Activated T-helper 9 cell treated with anti-CD3 and anti-CD28 coated beads, Interleukin-2, amount 50 U/mL, for 16 hours (primary cell): Measurements from ENCODE around the gene POLR2B.
"Not testable (repeated sequence)": the region's sequence is repeated elsewhere in the genome, so short reads cannot be mapped to it uniquely, and the experiment has no call there.

Experiments used
- DNase-seq: peaks from one replicate; pipeline ENCODE4 v3.0.0-alpha.2; 2020; ENCODE audit warnings: low read depth

The POLR2B gene

DNA sequence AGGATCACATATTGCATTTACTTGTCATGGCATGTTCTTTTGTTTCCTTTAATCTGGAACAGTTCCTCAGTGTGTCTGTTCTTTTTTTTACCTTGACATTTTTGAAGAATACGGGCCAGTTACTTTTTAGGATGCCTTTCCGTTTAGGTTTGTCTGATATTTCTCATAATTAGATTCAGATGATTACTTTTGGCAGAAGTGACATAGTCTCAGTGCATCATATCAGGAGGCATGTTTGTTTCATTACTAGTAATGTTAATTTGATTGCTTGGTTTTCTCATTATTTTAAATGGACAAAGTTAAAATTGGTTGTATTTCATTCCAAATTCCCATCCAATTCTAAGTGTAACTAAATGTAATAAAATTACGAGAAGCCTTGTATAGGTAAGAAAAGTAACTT is 8.3 kb downstream of the POLR2B start:
- no peak for DNase-seq

DNA sequence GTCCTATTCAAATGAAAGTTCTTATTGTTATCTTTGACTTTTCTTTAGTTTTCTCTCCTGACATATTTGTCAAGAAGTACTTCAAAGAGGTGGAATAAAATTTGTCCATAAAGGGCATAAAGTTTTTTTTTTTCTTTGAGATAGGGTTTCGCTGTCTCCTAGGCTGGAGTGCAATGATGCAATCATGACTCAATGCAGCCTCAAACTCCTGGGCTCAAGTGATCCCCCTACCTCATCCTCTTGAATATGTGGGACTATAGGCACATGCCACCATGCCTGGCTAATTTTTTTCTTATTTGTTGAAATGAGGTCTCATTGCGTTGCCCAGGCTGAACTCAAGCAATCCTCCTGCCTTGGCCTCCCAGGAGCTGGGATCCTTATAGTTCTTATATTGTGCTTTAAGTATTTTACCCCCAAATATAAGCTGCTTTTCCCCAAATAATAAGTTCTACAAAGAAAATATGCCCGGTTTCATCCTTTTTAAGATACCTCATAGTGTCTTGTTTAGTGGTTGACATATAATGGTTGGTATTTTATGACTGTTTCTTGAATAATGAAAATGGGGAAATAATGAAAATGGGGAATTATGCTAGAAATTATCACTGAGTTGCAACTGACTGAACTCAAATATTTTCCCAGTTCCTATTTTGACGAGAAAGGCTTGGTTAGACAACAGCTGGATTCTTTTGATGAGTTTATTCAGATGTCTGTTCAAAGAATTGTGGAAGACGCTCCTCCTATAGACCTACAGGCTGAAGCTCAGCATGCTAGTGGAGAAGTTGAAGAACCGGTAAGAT is 11.6 kb downstream of the POLR2B start:
- DNase-seq, result no peak

DNA sequence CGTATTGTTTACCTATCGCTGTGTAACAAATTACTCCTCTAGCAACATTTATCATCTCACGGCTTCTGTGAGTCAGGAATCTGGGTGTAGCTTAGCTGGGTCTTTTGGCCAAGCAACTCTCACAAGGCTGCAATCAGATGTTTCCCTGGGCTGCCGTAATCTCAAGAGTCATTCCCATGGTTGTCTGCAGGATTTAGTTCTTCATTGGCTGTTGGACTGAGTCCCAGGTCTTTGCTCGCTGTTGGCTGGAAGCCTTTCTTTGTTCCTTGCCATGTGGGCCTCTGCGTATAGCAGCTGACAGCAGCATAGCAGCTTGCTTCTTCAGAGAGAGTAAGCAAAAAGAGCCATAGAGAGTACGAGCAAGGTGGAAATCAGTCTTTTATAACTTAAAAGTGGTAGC is 16.8 kb downstream of the POLR2B start:
- DNase-seq, result no peak

DNA sequence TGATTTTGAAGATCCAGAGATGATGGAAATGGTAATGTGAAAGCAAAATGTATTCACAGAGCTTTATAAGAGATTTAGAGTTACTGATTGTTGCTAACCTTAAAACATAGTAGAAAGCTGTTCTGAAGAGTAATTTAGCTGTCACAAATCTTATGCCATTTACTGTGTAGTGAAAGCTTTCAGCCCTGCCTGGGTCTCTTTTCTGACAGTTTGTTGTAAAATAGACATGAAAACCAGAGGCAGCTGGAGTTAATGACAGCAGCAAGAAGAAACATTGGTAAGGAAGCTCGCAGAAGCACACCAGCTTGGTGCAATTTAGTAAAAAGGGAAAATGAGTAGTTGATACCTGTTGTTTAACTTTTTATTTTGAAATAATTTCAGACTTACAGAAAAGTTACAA is 21.1 kb downstream of the POLR2B start:
- DNase-seq, result no peak

DNA sequence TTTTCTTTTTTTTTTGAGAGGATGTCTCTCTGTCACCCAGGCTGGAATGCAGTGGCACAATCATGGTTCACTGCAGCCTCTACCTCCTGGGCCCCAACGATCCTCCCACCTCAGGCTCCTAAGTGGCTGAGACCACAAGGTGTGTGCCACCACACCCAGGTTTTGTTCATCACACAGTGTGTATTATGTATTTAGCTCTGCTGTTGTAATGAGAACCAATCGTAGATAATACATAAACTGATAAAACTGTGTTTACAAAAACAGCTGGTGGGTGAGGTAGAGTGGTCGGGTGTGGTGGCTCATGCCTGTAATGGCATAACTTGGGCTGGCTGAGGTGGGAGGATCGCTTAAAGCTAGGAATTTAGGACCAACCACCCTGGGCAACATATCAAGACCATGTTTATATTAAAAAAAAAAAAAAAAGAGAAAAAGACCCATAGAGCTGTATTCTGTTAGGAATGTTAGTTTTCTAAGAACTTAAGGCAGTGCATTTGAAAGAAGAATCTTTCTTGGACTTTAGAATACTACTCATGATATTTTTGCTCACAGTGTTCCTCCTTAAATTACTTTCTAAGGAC is 34.9 kb downstream of the POLR2B start:
- no peak for DNase-seq

DNA sequence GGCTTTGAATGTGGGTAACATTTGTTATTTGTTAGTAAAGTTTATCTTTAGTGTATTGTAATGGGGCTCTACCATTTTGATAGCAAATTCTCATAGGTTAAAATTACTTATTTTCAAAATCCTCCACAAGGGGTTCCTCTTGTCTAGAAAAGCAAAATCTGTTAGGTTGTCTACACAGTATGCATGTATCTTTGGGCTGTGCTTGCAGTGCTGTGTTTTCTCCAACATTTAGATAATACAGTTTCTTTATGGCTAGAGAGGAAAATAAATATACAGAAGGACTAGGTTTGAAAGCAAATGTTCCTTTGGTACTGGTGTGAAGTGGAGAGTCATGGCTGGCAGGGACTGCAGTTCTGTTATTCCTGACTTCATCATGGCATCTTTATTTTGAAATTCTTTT is 40.3 kb downstream of the POLR2B start:
- no peak for DNase-seq

DNA sequence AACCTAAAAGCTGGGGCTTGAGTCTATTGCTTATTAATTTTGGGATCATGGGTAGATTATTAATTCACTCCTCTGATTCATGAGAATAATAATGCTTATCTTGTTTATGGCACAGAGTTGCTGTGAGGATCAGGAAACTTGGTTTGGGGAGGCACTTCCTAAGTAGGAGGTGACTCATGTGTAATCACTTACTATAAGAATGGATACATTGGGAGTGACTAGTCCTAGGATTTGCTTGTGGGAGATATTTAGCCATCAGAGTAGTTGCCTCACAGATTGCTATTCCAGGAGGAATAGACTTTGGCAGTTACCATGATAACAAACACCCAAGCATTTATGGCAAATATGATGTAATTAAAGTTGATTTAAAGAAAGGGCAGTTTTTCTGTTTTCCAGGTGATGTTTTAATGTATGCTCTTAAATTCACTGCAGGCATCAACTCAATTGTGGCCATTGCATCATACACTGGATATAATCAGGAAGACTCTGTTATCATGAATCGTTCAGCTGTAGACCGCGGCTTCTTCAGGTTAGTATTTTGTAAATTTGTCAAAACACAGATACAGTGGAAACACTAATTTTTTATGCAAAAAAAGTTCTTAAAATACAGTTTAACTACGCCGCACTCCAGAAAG is 41.9 kb downstream of the POLR2B start:
- no peak for DNase-seq

DNA sequence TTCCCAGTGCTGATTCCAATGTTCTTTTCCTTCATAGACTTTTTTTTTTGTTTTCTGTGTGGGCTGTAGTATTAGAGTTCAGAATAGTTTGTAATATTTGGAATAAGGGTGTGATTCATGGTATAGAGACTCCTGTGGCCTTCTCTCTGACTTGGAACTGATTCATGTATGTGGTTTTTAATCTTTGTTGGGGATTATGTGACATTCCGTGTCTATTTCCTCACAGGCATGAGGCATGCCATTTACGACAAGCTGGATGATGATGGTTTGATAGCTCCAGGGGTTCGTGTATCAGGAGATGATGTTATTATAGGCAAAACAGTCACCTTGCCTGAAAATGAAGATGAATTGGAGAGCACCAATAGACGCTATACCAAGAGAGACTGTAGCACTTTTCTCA is 44.4 kb downstream of the POLR2B start:
- DNase-seq, result no peak

DNA sequence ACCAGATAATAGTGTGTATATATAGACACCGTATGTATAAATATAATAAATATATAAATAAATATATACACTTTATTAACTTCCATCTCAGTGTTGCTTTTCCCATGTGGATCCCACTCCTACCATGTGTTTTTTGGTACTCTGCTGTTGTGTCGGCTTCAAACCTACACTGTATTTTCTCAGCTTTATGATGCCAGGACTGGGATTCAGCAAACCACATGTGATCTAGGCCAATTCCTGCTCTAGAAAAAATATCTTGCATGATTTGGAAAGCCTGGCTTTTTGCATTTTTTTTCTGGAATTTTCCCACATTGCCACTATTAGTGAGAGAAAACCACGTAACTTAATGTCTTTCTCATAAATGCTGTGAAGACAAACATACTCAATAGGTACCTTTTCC is 55.8 kb downstream of the POLR2B start:
- DNase-seq, result no peak

DNA sequence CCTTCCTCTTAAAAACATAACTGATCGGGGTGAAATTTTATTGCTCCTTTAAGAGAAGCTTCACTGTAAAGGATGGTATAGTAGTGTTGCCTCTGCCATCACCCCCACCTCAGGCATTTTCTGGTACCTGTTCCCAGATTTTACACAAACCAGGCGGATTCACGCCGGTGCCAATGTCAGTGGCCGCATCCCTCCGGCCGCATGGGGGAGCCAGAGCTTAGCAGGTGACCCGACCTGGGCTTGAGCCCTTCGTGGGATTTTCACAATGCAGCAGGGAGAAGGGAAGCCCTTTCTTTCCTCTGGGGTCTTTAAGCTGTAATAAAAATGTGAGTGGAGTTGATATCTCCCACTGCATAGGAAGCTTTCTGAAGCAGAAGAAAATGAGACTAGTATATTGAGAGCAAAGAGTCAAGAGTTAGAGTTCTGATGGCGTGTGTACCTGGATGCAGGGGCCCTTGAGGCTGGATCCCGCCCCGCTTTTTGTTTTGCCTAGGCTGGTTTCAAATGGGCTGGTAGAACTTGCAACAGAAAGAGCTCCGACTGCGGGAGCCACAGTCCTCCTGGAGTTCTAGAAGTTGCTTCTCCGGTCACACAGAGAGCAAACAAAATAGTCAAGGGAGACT is 59.4 kb downstream of the POLR2B start:
- DNase-seq, result no peak

DNA sequence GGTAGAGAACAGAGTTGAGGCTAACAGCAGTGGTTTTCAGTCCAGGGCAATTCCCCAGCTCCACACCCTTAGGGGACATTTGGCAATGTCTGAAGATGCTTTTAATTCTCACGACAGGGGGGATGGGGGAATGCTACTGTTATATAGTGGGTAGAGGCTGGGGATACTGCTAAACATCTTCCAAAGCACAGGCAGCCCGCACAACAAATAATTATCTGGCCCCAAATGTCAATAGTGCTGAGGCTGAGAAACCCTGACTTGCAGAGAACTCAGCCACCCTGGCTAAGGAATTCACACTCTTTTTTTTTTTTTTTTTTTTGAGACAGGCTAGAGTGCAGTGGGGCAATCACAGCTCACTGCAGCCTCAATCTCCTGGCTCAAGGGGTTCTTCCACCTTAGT is 60.6 kb downstream of the POLR2B start:
- no peak for DNase-seq

DNA sequence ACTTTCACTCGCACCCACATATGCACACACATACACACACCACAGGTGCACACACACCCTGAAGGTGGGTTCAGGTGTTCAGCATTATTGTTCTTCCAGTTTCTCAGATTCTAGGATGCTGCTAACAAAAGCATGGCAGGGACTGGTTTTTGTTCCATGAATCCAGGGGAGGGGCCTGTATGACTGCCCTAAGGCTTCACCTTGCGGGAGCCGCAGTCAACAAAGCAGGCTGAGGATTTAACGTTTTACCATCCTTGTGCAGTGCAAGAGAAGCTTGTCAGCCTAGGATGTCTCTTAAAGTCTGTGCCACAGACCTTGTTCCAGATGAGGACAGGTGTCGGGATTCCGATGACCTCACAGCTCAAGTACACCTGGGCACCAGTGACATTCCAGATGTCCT is 61.8 kb downstream of the POLR2B start:
- no peak for DNase-seq

DNA sequence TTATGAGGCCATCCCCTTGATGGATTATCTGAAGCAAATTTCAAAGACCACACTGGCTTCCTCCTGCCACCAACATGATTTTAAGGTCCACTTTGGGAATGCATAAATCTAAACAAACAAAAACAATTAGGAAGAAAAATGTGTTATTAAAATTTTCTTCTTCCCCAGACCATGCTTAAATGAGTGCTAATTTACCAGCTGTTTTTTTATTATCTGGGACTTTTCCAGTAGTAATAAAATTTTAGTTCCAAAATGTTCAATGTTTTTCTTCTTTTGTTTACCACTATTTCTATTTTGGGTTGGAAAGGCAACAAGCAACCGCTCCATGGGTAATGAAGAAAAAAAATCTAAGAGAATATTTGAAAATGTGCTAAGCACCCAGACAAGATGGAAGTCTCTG is 62.3 kb downstream of the POLR2B start:
- no peak for DNase-seq

DNA sequence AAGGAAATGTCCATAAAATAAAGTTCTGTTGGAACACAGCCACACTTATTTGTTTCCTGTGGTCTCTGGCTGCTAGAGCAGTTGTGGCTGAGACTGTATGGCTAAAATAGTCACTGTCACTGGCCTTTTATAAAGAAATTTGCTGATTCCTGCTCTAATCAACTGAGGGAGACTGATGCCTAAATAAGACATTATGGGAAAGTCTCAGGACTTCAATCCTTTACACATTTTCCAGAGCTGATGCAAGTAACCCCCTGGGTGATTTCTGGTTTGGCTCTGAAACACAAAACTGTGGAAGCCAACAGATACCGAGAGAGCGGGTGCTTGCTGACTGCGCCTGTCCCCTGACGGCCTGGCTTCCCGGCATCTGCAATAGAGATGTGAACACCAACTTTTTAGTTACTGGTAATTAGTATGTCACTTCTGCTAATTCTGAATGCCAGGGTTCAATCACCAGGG is 64.0 kb downstream of the POLR2B start:
- no peak for DNase-seq

DNA sequence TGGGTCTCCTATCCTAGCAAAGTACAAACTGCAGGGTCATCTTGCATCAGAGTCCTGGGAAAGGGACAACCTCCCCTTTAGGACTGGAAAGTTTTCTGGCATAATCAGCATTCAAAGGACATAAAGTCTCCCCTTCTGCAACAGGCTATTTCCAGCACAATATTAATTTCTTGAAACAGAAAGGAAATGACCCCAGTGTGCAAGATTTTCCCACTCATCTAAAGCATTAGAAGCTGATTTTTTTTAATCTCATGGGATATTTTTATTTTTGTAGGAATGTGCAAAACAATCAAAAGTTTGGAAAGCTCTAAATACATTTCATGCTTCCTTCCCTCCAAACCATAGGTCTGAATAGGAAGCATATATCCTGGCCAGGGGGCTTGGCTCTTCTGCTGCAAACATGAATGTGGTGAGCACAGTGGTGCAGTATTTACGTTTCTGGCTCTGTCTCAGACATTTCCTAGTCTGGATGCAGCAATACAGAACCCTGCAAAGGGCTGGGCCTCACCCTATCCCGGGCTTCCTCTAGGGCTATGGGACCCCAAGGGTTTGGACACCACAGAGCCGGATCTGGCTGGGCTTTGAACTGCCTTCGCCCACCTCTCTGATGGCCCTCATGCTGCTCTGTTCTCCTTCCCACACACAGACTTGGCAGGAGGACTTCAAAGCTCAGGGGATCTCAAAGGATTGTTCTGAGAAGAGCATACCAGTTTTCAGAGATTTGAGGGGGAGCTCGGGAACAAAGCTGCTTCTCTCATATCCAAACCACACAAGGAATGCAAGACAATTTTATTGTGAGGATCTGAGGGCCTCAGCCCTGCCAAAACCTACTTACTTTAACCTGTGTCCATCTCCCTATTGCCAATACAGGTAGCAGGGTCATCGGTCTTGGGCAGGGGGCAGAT is 64.9 kb downstream of the POLR2B start:
- no peak for DNase-seq

DNA sequence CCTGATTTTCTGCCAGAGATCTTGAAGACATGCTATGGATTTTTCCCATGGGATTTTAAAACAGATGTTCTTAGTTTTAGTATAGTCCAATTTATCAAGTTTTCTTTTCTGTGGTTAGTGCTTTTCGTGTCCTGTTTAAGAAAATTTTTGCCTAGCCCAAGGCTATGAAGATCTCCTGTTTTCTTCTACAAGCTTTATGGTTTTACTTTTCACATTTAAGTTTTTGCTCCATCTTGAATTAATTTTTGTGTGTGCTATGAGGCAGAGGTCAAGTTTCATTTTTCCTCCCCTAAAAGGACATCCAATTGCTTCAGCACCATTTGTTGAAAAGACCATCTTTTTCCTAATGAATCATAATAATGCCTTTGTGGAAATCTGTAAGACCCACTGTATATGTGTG is 65.6 kb downstream of the POLR2B start:
- DNase-seq, result no peak

DNA sequence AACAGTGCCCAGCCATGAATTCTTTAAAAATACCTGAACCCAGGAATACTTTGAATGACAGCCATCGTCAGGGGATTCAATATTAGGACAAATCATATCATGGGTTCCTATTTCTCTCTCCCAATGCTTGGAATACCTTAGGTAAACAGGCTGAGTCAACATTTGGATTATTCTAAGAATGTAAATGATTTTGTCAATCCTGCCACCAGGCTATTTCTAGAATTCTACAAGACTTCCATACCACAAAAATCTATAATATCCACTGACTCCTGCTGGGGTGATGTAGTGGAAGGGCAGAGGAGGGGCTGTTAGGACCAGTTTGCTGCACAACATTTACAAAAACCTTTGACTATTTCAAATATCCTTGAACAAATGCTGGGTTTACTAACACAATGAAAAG is 66.3 kb downstream of the POLR2B start:
- no peak for DNase-seq

DNA sequence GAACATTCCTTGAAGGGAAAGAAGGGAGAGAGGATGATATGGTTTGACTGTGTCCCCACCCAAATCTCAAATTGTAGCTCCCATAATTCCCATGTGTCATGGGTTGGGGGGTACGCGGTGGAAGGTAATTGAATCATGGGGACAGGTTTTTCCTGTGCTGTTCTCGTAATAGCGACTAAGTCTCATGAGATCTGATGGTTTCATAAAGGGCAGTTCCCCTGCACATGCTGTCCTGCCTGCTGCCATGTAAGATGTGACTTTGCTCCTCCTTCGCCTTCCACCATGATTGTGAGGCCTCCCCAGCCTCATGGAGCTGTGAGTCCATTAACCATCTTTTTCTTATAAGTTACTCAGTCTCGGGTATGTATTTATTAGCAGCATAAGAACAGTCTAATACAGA is 68.3 kb downstream of the POLR2B start:
- not testable (repeated sequence) for DNase-seq

DNA sequence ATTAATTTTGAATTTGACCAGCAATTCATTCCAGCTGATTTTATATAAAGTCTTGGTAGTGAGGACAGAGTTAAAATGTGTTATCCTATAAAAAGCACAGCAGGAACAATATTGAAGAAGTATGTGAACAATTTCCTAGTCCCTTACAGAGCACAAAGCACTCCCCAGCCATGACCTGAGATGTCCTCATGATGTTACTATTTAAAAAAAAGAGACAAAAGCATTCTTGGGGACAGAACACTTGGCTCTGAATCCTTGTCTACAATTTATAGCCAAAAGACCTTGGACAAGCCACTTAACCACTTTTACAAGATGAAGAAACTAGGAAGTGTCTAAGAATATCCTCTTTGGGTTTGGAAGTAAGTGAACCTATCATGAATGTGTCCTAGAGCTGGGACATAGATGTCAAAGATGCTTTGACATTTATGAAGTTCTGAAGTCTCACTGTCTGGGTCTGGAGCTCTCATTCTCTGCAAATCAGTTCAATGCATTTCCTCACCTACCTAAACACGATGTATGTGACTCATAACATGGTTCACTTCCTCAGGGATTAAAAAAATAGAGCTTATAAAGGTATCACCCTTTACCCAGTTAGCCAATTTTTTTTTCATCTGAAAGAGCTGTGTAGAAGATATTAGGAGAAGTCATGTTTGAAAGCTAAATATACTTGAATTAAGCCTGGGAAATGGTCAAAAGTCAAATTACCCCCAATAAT is 70.1 kb downstream of the POLR2B start:
- DNase-seq, result no peak

DNA sequence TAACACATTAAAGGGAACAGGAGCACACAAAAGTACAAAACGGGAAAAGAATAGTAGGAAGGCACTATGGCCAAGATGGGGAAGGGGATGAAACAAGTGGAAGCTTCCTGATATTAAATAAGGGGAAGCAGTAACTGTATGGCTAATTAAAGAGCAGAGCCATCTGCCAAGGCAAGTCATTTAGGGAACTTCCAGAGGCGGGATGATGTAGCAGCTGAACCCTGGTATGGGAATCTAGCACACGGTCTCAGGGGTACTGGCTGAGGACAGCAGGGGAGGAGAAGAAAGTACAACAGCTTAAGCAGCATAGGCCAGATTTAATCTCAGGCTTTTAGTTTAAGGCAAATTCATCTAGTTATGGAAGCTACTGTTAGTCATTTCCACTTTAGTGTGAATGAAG is 72.4 kb downstream of the POLR2B start:
- DNase-seq, result no peak

DNA sequence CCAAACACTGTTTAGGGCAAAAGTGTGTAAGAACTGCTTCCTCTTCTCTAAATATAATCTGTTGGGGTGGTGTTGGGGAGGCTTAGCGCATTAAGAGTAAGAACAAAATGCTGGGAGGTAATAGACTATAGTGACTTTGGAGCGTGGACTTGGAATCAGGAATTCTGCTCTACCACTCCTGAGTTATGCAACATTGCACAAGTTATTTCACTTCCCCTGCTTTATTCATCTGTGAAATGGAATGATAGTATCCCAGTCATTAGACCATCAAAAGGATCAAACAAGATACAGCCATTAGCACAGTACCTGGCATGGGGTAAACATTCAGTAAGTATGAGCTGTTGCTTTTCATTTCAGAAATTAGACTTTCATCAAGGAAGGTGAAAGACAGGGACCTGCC is 72.8 kb downstream of the POLR2B start:
- DNase-seq, result no peak
